ENCODE results near the gene ETS1. TPM values are rescaled to one million over a fixed set of nuclear protein-coding genes. Genes with fewer than 3 reads are reported as not detected.

Gene ETS1
- total RNA-seq, 2 donors from 2014 or later, result 33.6 to 116 TPM

DNA sequence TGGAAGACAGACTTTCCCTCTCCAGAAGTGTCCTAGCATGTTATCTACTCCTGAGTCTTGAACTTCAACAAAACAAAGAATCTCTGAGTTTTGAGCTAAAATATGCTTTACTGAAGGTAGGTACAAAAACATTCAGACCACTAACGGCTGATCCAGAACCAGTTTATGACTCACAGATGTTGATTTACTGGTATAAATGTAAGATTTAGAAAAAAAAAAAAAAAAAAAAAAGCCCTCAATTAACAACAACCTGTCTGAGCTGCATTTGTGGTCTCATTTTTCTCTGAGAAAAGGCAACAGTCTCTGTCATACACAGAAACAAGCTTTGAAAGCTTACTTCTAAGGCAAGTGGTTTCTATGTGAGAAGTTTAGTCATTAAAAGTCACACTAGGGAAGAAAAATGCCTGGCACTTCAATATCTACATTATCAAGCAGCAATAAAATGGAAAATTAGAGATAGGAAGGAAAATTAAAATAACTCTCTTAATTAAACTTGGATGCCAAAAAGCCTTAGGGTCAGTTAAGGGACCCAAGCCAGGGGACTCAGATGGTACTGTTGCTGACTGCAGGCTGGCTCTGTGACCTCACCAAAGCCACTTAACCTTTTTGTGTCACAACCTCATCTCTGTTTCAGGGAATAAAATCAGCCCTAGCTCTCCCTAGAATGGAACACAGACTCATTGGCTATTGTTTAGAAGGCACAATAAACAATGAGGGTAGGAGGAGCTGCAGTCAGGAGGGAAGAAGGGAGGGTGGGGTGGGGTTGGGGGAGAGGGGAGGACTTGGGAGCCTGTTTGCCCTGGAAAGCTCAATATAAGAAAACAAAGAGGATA is 61.7 kb downstream of the ETS1 start:
- TF ChIP-seq, protein P1, sequence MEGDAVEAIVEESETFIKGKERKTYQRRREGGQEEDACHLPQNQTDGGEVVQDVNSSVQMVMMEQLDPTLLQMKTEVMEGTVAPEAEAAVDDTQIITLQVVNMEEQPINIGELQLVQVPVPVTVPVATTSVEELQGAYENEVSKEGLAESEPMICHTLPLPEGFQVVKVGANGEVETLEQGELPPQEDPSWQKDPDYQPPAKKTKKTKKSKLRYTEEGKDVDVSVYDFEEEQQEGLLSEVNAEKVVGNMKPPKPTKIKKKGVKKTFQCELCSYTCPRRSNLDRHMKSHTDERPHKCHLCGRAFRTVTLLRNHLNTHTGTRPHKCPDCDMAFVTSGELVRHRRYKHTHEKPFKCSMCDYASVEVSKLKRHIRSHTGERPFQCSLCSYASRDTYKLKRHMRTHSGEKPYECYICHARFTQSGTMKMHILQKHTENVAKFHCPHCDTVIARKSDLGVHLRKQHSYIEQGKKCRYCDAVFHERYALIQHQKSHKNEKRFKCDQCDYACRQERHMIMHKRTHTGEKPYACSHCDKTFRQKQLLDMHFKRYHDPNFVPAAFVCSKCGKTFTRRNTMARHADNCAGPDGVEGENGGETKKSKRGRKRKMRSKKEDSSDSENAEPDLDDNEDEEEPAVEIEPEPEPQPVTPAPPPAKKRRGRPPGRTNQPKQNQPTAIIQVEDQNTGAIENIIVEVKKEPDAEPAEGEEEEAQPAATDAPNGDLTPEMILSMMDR (IDR thresholded peaks at IDR 0.05), result no peak
- DNase-seq (ENCODE audit: low spot score) (no peak), ATAC-seq (ENCODE audit: insufficient number of reproducible peaks, low FRiP score, low read depth) (no peak)
- no peaks in the 10 kb centered on the region for H3K9me3 ChIP-seq
- H3K36me3 ChIP-seq, result no peaks in the 10 kb centered on the region
- H3K4me3 ChIP-seq, result peak overlapping the region; percentile 42
- peak overlapping the region; percentile 53 to 99 for H3K27ac ChIP-seq
- H3K27me3 ChIP-seq (replicated peaks; ENCODE audit: insufficient read depth), result no peaks in the 10 kb centered on the region
- H3K4me1 ChIP-seq (ENCODE audit: control insufficient read depth in 1 of 2, low read depth in 2 of 2), result peaks cover 25 to 27% of the 10 kb centered on the region in 2 donors

DNA sequence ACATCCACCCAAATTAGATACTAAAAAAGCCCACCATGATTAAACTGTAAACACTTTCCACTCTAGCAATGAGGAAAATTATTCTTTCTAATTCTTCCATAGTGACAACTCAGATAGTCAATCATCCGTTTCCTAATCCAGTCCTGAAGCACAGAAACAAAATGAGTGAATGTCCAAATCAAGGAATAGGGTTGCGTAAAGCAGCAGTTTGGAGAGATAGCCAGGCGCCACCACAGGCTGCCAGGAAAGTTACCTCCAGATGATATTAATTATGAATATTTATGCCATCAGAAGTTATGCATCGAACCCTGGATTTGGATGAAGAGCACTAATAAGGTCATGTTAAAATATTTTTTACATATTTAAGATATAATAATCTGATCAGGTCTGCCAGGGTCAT is 63.2 kb downstream of the ETS1 start:
- peak overlapping the region; percentile 98 to 99 for H3K27ac ChIP-seq
- TF ChIP-seq, protein P1 (IDR thresholded peaks at IDR 0.05), result no peak
- H3K27me3 ChIP-seq (replicated peaks; ENCODE audit: insufficient read depth), result no peaks in the 10 kb centered on the region

GRCh38 chr11:128523641-128524040 is 63.7 kb downstream of the ETS1 start:
- DNase-seq (ENCODE audit: low spot score) (no peak), ATAC-seq (ENCODE audit: insufficient number of reproducible peaks, low FRiP score, low read depth) (no peak)
- peaks cover 30 to 43% of the 10 kb centered on the region in 2 donors for H3K4me1 ChIP-seq (ENCODE audit: control insufficient read depth in 1 of 2, low read depth in 2 of 2)

More for the DNA sequence above, 63.2 kb downstream of the ETS1 start:
- H3K4me1 ChIP-seq (ENCODE audit: control insufficient read depth in 1 of 2, low read depth in 2 of 2), result peaks cover 28 to 37% of the 10 kb centered on the region in 2 donors
- no peaks in the 10 kb centered on the region for H3K36me3 ChIP-seq
- DNase-seq (ENCODE audit: low spot score), result no peak
- H3K9me3 ChIP-seq, result no peaks in the 10 kb centered on the region
- no peak overlapping the region for H3K4me3 ChIP-seq
- ATAC-seq (ENCODE audit: insufficient number of reproducible peaks, low FRiP score, low read depth), result no peak

GRCh38 chr11:128522943-128523518 is 64.3 kb downstream of the ETS1 start:
- no peaks in the 10 kb centered on the region for H3K9me3 ChIP-seq
- peak overlapping the region; percentile 98 to 99 for H3K27ac ChIP-seq
- ATAC-seq (ENCODE audit: insufficient number of reproducible peaks, low FRiP score, low read depth), result no peak
- H3K4me1 ChIP-seq (ENCODE audit: control insufficient read depth in 1 of 2, low read depth in 2 of 2), result peaks cover 30 to 49% of the 10 kb centered on the region in 2 donors
- TF ChIP-seq, protein P1 (IDR thresholded peaks at IDR 0.05), result no peak
- no peaks in the 10 kb centered on the region for H3K27me3 ChIP-seq (replicated peaks; ENCODE audit: insufficient read depth)
- DNase-seq (ENCODE audit: low spot score), result no peak
- H3K36me3 ChIP-seq, result no peaks in the 10 kb centered on the region
- peak overlapping the region; percentile 99 for H3K4me3 ChIP-seq

More at GRCh38 chr11:128523641-128524040, 63.7 kb downstream of the ETS1 start:
- no peaks in the 10 kb centered on the region for H3K36me3 ChIP-seq
- peak overlapping the region; percentile 98 to 99 for H3K27ac ChIP-seq
- no peaks in the 10 kb centered on the region for H3K9me3 ChIP-seq
- peak overlapping the region; percentile 99 for H3K4me3 ChIP-seq
- no peaks in the 10 kb centered on the region for H3K27me3 ChIP-seq (replicated peaks; ENCODE audit: insufficient read depth)
- TF ChIP-seq, protein P1 (IDR thresholded peaks at IDR 0.05), result no peak
